ENCODE measurements around the gene ITSN1.
A peak's percentile ranks its signal among the peaks of the same experiment; 100 is the strongest.
"Not testable (repeated sequence)": the region's sequence is repeated elsewhere in the genome, so short reads cannot be mapped to it uniquely, and the experiment has no call there.

Gene ITSN1

GRCh38 chr21:33622253-33622652 lies 20.0 kb upstream of the ITSN1 start:
- FAIRE-seq (no peak), DNase-seq (ENCODE audit: insufficient read length, low spot score) (no peak)
- TF ChIP-seq CTCF (IDR thresholded peaks at IDR 0.05; ENCODE audit: insufficient read depth, missing control alignments): no peak

- DNase-seq (ENCODE audit: insufficient read length, low spot score); FAIRE-seq: not testable (repeated sequence)
Measured at GRCh38 chr21:33626151-33626550, 16.1 kb upstream of the ITSN1 start.

GRCh38 chr21:33634254-33634653 lies 8.0 kb upstream of the ITSN1 start:
- no peak for FAIRE-seq
- no peak for DNase-seq (ENCODE audit: insufficient read length, low spot score)
- no peak for TF ChIP-seq CTCF (IDR thresholded peaks at IDR 0.05; ENCODE audit: insufficient read depth, missing control alignments)

GRCh38 chr21:33640697-33641351 lies 1.5 kb upstream of the ITSN1 start:
- DNase-seq (ENCODE audit: insufficient read length, low spot score) (no peak), FAIRE-seq (no peak)
- TF ChIP-seq CTCF (IDR thresholded peaks at IDR 0.05; ENCODE audit: insufficient read depth, missing control alignments): no peak

- TF ChIP-seq CTCF (IDR thresholded peaks at IDR 0.05; ENCODE audit: insufficient read depth, missing control alignments): no peak
- peak; percentile 55 for DNase-seq (ENCODE audit: insufficient read length, low spot score)
- FAIRE-seq: no peak
Measured at GRCh38 chr21:33641352-33642026, 812 bp upstream of the ITSN1 start, which contains the start of gene CRYZL1. Gene CRYZL1 (minus strand): TSS chr21:33641741. CDS start chr21:33631551, 10,190 bp downstream.

- DNase-seq (ENCODE audit: insufficient read length, low spot score): no peak
- FAIRE-seq: no peak
- no peak for TF ChIP-seq CTCF (IDR thresholded peaks at IDR 0.05; ENCODE audit: insufficient read depth, missing control alignments)
Measured at GRCh38 chr21:33642896-33643657, 776 bp downstream of the ITSN1 start.

GRCh38 chr21:33643658-33644311 lies 1.5 kb downstream of the ITSN1 start:
- DNase-seq (ENCODE audit: insufficient read length, low spot score) (no peak), FAIRE-seq (no peak)
- no peak for TF ChIP-seq CTCF (IDR thresholded peaks at IDR 0.05; ENCODE audit: insufficient read depth, missing control alignments)

All from D721Med (cell line).